HCT116 (cell line): ENCODE data around the gene SLC34A1. TPM values are rescaled to one million over a fixed set of nuclear protein-coding genes. Genes with fewer than 3 reads are reported as not detected.

Source experiments
- ATAC-seq: fragments of 200-7000 bp; cut with Tn5 transposase; 2 replicates; pipeline ENCODE4 v1.9.1; 2020; ENCODE audit warnings: mild to moderate bottlenecking, moderate library complexity
- BruUV-seq: library from RNA; stranded (reverse); fragments of 400-500 nt; replicated peaks from 2 replicates; lab custom pipeline; 2021; lab: Mats Ljungman, UMichigan
- CTCF ChIA-PET: fragments of 300-600 bp; sonication (Branson Sonifier 250); formaldehyde crosslinking; loops from one replicate; lab custom pipeline; 2021; ENCODE audit warnings: antibody characterized with exemption; lab: Charles Lee
- POLR2A ChIA-PET: fragments of 300-600, 350-600 bp; sonication (Branson Sonifier 250); formaldehyde crosslinking; loops from one replicate; lab custom pipeline; 2021; ENCODE audit warnings: antibody characterized with exemption; lab: Charles Lee
- RAD21 ChIA-PET, 2 experiments: fragments of 300-600 bp; sonication (Branson Sonifier 250); formaldehyde crosslinking; loops; one replicate each; lab custom pipeline; 2023; ENCODE audit warnings: low total read pairs in 2 of 2; ENCODE audit not compliant: uncharacterized antibody in 2 of 2, unreplicated experiment in 2 of 2, low non-redundant PET in 1 of 2; lab: Charles Lee
- DNase-seq: peaks from one replicate; pipeline ENCODE4 v3.0.0-alpha.2; 2010; ENCODE audit warnings: low read depth, low spot score
- H2AFZ ChIP-seq: fragments of 200-600 bp; shearing (Covaris generic), sonication (generic); 2 replicates; pipeline ENCODE4 v1.6.1; 2017; ENCODE audit warnings: low read depth, mixed run types, mixed read lengths, antibody characterized with exemption, low read length; ENCODE audit not compliant: poor library complexity, severe bottlenecking
- H3K27ac ChIP-seq: 2 replicates; pipeline ENCODE4 v1.5.1; 2012; ENCODE audit warnings: low read depth, low read length
- H3K27me3 ChIP-seq: fragments of 200-600 bp; sonication (generic); 2 replicates; pipeline ENCODE4 v1.6.1; 2016; ENCODE audit warnings: mixed run types, low read length, mixed read lengths; ENCODE audit not compliant: insufficient read depth
- H3K36me3 ChIP-seq, 2 experiments: fragments of 200-500 bp in 1 of 2; fragments of 200-600 bp in 1 of 2; sonication (Bioruptor generic) in 1 of 2; sonication (generic) in 1 of 2; 2 replicates each; pipeline versions ENCODE4 v1.5.1 to v1.6.1; 2014 to 2016; ENCODE audit warnings: low read length in 2 of 2, inconsistent platforms in 1 of 2, mixed read lengths in 1 of 2, mixed run types in 1 of 2; ENCODE audit not compliant: insufficient read depth in 2 of 2, control insufficient read depth in 1 of 2
- H3K4me1 ChIP-seq, 2 experiments: fragments of 200-600 bp in 1 of 2; sonication (generic) in 1 of 2; 2 replicates each; pipeline versions ENCODE4 v1.5.1 to v1.6.1; 2012 to 2017; ENCODE audit warnings: low read length in 2 of 2, inconsistent platforms in 1 of 2, mild to moderate bottlenecking in 1 of 2, mixed read lengths in 1 of 2, mixed run types in 1 of 2, moderate library complexity in 1 of 2; ENCODE audit not compliant: insufficient read depth in 2 of 2, control insufficient read depth in 1 of 2
- H3K4me2 ChIP-seq: fragments of 200-600 bp; sonication (generic); 2 replicates; pipeline ENCODE4 v1.6.1; 2017; ENCODE audit warnings: mixed run types, low read length, mixed read lengths
- H3K4me3 ChIP-seq, 2 experiments: fragments of 200-600 bp in 1 of 2; sonication (generic) in 1 of 2; replicated peaks in 1 of 2; 2 replicates each; pipeline ENCODE4 v1.5.1; 2011 to 2016; ENCODE audit warnings: low read length in 2 of 2, control low read depth in 1 of 2, low read depth in 1 of 2, mild to moderate bottlenecking in 1 of 2, mixed read lengths in 1 of 2, mixed run types in 1 of 2
- H3K79me2 ChIP-seq: fragments of 200-600 bp; sonication (generic); 2 replicates; pipeline ENCODE4 v1.6.1; 2017; ENCODE audit warnings: mild to moderate bottlenecking, mixed run types, low read length, moderate library complexity, mixed read lengths; ENCODE audit not compliant: insufficient read depth
- H3K9ac ChIP-seq: fragments of 200-600 bp; sonication (generic); 2 replicates; pipeline ENCODE4 v1.6.1; 2016; ENCODE audit warnings: low read length, mixed read lengths
- H3K9me2 ChIP-seq: fragments of 200-600 bp; sonication (generic), shearing (Covaris generic); 2 replicates; pipeline ENCODE4 v1.6.1; 2017; ENCODE audit warnings: mixed run types, mild to moderate bottlenecking, moderate library complexity; ENCODE audit not compliant: insufficient read depth
- H3K9me3 ChIP-seq, 2 experiments: fragments of 200-500 bp in 1 of 2; fragments of 200-600 bp in 1 of 2; sonication (Bioruptor generic) in 1 of 2; sonication (generic) in 1 of 2; 2 replicates each; pipeline ENCODE4 v1.6.1; 2014 to 2017; ENCODE audit warnings: low read length in 2 of 2, mixed read lengths in 2 of 2, inconsistent platforms in 1 of 2, low read depth in 1 of 2, mild to moderate bottlenecking in 1 of 2, mixed run types in 1 of 2, moderate library complexity in 1 of 2; ENCODE audit not compliant: control insufficient read depth in 1 of 2, insufficient read depth in 1 of 2
- H4K20me1 ChIP-seq: fragments of 200-600 bp; sonication (generic), shearing (Covaris generic); 2 replicates; pipeline ENCODE4 v1.6.1; 2017; ENCODE audit warnings: mixed run types, mild to moderate bottlenecking, moderate library complexity; ENCODE audit not compliant: insufficient read depth
- CBX3 ChIP-seq: IDR thresholded peaks from 2 replicates; pipeline ENCODE4 v1.6.1; 2012; ENCODE audit warnings: low read depth
- CEBPB ChIP-seq: IDR thresholded peaks from 2 replicates; pipeline ENCODE4 v1.6.1; 2012; ENCODE audit warnings: low read depth
- CTCF ChIP-seq, 3 experiments: fragments of 200-600 bp in 1 of 3; sonication (generic) in 1 of 3; IDR thresholded peaks in 2 of 3; conservative IDR thresholded peaks in 1 of 3; 2 replicates each; pipeline ENCODE4 v1.5.1; 2012 to 2017; ENCODE audit warnings: low read depth in 2 of 3, low read length in 2 of 3, antibody characterized with exemption in 1 of 3, borderline replicate concordance in 1 of 3, control low read depth in 1 of 3, mild to moderate bottlenecking in 1 of 3, mixed read lengths in 1 of 3, mixed run types in 1 of 3, moderate library complexity in 1 of 3; ENCODE audit not compliant: insufficient read depth in 1 of 3
- EGR1 ChIP-seq: IDR thresholded peaks from 2 replicates; pipeline ENCODE4 v1.6.1; 2012; ENCODE audit warnings: low read depth
- EZH2 ChIP-seq: fragments of 200-600 bp; sonication (generic); IDR thresholded peaks from 2 replicates; pipeline ENCODE4 v1.6.1; 2017; ENCODE audit warnings: antibody characterized with exemption, mixed run types
- EZH2phosphoT487 ChIP-seq: fragments of 200-600 bp; IDR thresholded peaks from 2 replicates; pipeline ENCODE4 v1.6.1; 2018; ENCODE audit warnings: antibody characterized with exemption, borderline replicate concordance
- FOSL1 ChIP-seq: IDR thresholded peaks from 2 replicates; pipeline ENCODE4 v1.6.1; 2012; ENCODE audit warnings: low read depth
- JUND ChIP-seq: IDR thresholded peaks from 2 replicates; pipeline ENCODE4 v1.6.1; 2012
- MAX ChIP-seq: IDR thresholded peaks from 2 replicates; pipeline ENCODE4 v1.6.1; 2012
- POLR2A ChIP-seq: IDR thresholded peaks from 2 replicates; pipeline ENCODE4 v1.7.0; 2011; ENCODE audit warnings: borderline replicate concordance; ENCODE audit not compliant: insufficient read depth, insufficient read length; ENCODE audit errors: extremely low read depth
- POLR2AphosphoS5 ChIP-seq: IDR thresholded peaks from 2 replicates; pipeline ENCODE4 v1.6.1; 2011; ENCODE audit warnings: mild to moderate bottlenecking, low read depth, low read length, moderate library complexity
- RAD21 ChIP-seq: IDR thresholded peaks from 2 replicates; pipeline ENCODE4 v1.6.1; 2012; ENCODE audit warnings: low read depth, mild to moderate bottlenecking
- SIN3A ChIP-seq: IDR thresholded peaks from 2 replicates; pipeline ENCODE4 v1.6.1; 2012; ENCODE audit warnings: low read depth
- SP1 ChIP-seq: IDR thresholded peaks from 2 replicates; pipeline ENCODE4 v1.6.1; 2012; ENCODE audit warnings: low read depth
- ZFX ChIP-seq: fragments of 450-650 bp; IDR thresholded peaks from 2 replicates; pipeline ENCODE4 v1.6.1; 2017
- ZNF274 ChIP-seq: fragments of 200-500 bp; sonication (Bioruptor generic); IDR thresholded peaks from 2 replicates; pipeline ENCODE4 v1.6.1; 2014; ENCODE audit warnings: mild to moderate bottlenecking, low read depth, low read length, inconsistent platforms
- intact Hi-C: fragments of 100-400 bp; cut with micrococcal nuclease; formaldehyde crosslinking; loops from 2 replicates; pipeline ENCODE4 v1.10.0; 2022
- total RNA-seq: library from RNA; stranded (reverse); gene quantifications from one replicate; pipeline ENCODE4 v1.2.1, GENCODE V29; 2021; ENCODE audit not compliant: unreplicated experiment
- TF ChIP-seq, protein P1 (sequence below): IDR thresholded peaks from 2 replicates; pipeline ENCODE4 v1.6.1; 2012; ENCODE audit warnings: low read depth

SLC34A1 gene
- total RNA-seq, 1 experiment from 2014 or later = not detected

GRCh38 chr5:177440211-177440989 lies 56.2 kb downstream of the SLC34A1 start:
- TF ChIP-seq, protein P1, sequence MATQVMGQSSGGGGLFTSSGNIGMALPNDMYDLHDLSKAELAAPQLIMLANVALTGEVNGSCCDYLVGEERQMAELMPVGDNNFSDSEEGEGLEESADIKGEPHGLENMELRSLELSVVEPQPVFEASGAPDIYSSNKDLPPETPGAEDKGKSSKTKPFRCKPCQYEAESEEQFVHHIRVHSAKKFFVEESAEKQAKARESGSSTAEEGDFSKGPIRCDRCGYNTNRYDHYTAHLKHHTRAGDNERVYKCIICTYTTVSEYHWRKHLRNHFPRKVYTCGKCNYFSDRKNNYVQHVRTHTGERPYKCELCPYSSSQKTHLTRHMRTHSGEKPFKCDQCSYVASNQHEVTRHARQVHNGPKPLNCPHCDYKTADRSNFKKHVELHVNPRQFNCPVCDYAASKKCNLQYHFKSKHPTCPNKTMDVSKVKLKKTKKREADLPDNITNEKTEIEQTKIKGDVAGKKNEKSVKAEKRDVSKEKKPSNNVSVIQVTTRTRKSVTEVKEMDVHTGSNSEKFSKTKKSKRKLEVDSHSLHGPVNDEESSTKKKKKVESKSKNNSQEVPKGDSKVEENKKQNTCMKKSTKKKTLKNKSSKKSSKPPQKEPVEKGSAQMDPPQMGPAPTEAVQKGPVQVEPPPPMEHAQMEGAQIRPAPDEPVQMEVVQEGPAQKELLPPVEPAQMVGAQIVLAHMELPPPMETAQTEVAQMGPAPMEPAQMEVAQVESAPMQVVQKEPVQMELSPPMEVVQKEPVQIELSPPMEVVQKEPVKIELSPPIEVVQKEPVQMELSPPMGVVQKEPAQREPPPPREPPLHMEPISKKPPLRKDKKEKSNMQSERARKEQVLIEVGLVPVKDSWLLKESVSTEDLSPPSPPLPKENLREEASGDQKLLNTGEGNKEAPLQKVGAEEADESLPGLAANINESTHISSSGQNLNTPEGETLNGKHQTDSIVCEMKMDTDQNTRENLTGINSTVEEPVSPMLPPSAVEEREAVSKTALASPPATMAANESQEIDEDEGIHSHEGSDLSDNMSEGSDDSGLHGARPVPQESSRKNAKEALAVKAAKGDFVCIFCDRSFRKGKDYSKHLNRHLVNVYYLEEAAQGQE = no peak
- TF ChIP-seq CEBPB (no peak), ZFX (no peak), MAX (no peak), ZNF274 (no peak), SP1 (no peak), EZH2 (no peak), FOSL1 (no peak), EGR1 (no peak), RAD21 (no peak), EZH2phosphoT487 (no peak), CBX3 (no peak), POLR2A (no peak), POLR2AphosphoS5 (no peak), SIN3A (no peak), JUND (no peak), CTCF (IDR thresholded peaks at IDR 0.05 in 2 of 3, conservative IDR thresholded peaks at IDR 0.05 in 1 of 3; ENCODE audit: borderline replicate concordance in 1 of 3, insufficient read depth in 1 of 3, low read depth in 2 of 3, low read length in 2 of 3) (no peak)
- ChIA-PET RAD21 (no interaction called here), CTCF (interaction anchor here (1.0 kb wide), 1 partner anchor 36 kb away, joined by 3 read pairs; no protein-coding TSS in a partner anchor), POLR2A (interaction anchor here (0.5 to 1.4 kb wide), 2 partner anchors 14 to 354 kb away, joined by 3 to 5 read pairs; partner anchors contain the start of genes FGFR4 and GRK6)
- ATAC-seq (no peak; the same call in 1 of the 2 replicates), DNase-seq (no peak)
- H3K9me3 ChIP-seq = no peaks in the 10 kb centered on the region
- intact Hi-C loops = no loop called here
- H2AFZ ChIP-seq = no peak overlapping the region
- H3K4me3 ChIP-seq = no peak overlapping the region
- no peaks in the 10 kb centered on the region for H3K9me2 ChIP-seq
- H3K27me3 ChIP-seq = no peaks in the 10 kb centered on the region
- peaks cover 0 to 23% of the 10 kb centered on the region in 2 experiments; a peak in 2 of 4 replicates for H3K4me1 ChIP-seq
- H3K36me3 ChIP-seq = peaks cover 9 to 29% of the 10 kb centered on the region in 2 experiments; a peak in 3 of 4 replicates
- H3K9ac ChIP-seq = no peak overlapping the region
- peaks cover 22% of the 10 kb centered on the region; the same call in 1 of the 2 replicates for H3K79me2 ChIP-seq
- BruUV-seq = no TSS peak
- H3K4me2 ChIP-seq = no peak overlapping the region
- no peak overlapping the region; the same call in 1 of the 2 replicates for H3K27ac ChIP-seq
- H4K20me1 ChIP-seq = peaks cover 3% of the 10 kb centered on the region; the same call in 1 of the 2 replicates
